Panc1 (cell line): Measurements from ENCODE around the gene ANKMY2.

Experiments used
- CTCF ChIP-seq: fragments of 450-650 bp; IDR thresholded peaks from 2 replicates; pipeline ENCODE4 v1.5.1; 2017; ENCODE audit warnings: mild to moderate bottlenecking
- POLR2AphosphoS5 ChIP-seq: IDR thresholded peaks from 2 replicates; pipeline ENCODE4 v1.6.1; 2012; ENCODE audit warnings: mild to moderate bottlenecking, low read depth, low read length, moderate library complexity
- REST ChIP-seq, 2 experiments: IDR thresholded peaks; 2 replicates each; pipeline ENCODE4 v1.6.1; 2011 to 2012; ENCODE audit warnings: low read depth in 2 of 2, control low read depth in 1 of 2, low read length in 1 of 2, mild to moderate bottlenecking in 1 of 2, moderate library complexity in 1 of 2; ENCODE audit not compliant: insufficient read depth in 1 of 2
- SIN3A ChIP-seq: IDR thresholded peaks from 2 replicates; pipeline ENCODE4 v1.6.1; 2012; ENCODE audit warnings: low read depth, mild to moderate bottlenecking, low read length, moderate library complexity, borderline replicate concordance; ENCODE audit not compliant: insufficient read depth

- TF ChIP-seq CTCF (no peak), REST (IDR thresholded peaks at IDR 0.05; ENCODE audit: insufficient read depth in 1 of 2, low read depth in 2 of 2, low read length in 1 of 2) (no peak), POLR2AphosphoS5 (no peak), SIN3A (no peak)
Observed at GRCh38 chr7:16670731-16671344, 25.3 kb upstream of the ANKMY2 start.
